Measurements from ENCODE around the gene SNAP47.

SNAP47 gene

DNA sequence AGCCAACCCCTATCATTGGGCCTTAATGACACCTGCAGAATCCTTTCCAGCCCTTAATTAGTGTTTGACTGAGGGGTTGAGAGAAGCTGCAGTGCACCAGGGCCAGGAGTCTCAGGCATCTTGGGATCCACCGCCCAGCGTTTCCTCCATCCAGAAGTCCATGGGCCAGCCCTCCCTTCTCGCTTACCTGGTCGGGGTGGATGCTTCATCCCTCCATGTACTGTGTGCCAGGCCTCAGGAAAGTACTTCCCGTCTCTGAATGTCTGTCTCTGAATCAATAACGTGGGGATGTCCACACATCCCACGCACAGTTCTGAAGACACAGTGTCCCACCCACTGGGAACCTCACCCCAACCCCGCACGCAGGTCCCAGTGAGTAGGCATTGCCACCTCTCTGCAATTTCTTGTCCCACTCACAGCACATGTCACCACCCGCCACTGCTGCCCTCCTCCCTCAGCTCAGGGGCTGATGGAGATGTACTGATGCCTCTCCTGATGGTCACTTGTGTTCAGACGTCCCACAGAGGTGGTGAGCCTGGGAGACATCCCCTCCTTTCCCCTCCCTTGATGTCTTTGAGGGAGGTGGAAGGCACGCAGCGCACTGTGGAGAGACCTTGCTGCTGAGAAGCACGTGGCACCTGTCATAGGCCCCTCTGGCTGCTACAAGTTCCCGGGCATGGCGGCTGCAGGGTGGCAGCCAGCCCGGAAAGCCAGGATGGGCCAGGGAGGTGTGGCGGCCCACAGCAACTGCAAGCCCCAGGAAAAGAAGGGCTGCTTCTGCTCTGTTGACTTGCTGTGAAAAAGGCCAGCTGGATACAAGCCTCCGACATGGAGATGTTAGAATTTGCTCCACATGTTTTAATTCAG is 50.8 kb downstream of the SNAP47 start (continued):
- TF ChIP-seq, protein P1, sequence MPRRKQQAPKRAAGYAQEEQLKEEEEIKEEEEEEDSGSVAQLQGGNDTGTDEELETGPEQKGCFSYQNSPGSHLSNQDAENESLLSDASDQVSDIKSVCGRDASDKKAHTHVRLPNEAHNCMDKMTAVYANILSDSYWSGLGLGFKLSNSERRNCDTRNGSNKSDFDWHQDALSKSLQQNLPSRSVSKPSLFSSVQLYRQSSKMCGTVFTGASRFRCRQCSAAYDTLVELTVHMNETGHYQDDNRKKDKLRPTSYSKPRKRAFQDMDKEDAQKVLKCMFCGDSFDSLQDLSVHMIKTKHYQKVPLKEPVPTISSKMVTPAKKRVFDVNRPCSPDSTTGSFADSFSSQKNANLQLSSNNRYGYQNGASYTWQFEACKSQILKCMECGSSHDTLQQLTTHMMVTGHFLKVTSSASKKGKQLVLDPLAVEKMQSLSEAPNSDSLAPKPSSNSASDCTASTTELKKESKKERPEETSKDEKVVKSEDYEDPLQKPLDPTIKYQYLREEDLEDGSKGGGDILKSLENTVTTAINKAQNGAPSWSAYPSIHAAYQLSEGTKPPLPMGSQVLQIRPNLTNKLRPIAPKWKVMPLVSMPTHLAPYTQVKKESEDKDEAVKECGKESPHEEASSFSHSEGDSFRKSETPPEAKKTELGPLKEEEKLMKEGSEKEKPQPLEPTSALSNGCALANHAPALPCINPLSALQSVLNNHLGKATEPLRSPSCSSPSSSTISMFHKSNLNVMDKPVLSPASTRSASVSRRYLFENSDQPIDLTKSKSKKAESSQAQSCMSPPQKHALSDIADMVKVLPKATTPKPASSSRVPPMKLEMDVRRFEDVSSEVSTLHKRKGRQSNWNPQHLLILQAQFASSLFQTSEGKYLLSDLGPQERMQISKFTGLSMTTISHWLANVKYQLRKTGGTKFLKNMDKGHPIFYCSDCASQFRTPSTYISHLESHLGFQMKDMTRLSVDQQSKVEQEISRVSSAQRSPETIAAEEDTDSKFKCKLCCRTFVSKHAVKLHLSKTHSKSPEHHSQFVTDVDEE (CRISPR knock-in tag; IDR thresholded peaks at IDR 0.05): no peak

DNA sequence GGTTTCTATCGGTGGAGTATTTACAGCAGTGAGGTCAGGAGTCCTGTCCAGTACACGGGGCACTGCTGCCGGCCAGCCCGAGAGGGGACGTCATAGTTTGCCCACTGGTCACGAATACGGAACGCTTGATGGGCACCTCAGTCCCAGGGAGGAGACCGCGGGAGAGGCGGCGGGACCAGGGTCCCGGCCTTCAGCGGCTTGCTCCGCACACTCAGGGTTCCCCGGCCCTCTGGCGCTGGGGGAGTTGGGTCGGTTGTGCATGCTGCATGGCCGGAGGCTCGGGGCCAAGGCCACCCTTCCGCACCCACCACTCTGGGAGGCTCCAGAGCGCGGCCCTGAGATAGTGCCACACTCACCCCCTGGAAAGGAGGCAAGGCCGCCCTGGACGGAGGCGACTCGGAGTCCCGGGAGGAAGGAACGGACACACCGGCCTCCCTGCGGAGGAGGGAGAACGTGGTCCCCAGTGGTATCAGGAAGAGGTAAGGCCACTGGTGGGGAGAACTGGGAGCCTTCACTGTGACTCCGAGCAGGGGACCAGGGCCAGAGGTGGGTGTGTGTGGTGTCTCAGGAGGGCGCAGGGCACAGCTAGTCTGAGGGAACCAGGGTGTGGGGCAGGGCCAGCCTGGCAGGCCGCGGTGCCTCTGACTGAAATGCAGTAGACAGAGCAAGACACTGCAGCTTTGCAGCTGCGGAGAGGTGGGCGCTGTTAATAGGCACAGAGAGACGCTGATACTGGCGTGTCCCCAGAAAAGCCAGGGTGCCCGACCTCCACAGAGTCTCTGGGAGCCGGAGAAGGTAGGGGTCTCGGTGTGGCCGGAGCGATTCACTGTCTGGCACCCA is 51.7 kb downstream of the SNAP47 start:
- TF ChIP-seq, protein P2, sequence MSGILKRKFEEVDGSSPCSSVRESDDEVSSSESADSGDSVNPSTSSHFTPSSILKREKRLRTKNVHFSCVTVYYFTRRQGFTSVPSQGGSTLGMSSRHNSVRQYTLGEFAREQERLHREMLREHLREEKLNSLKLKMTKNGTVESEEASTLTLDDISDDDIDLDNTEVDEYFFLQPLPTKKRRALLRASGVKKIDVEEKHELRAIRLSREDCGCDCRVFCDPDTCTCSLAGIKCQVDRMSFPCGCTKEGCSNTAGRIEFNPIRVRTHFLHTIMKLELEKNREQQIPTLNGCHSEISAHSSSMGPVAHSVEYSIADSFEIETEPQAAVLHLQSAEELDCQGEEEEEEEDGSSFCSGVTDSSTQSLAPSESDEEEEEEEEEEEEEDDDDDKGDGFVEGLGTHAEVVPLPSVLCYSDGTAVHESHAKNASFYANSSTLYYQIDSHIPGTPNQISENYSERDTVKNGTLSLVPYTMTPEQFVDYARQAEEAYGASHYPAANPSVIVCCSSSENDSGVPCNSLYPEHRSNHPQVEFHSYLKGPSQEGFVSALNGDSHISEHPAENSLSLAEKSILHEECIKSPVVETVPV (CRISPR knock-in tag; IDR thresholded peaks at IDR 0.05): no peak
- TF ChIP-seq, protein P3, sequence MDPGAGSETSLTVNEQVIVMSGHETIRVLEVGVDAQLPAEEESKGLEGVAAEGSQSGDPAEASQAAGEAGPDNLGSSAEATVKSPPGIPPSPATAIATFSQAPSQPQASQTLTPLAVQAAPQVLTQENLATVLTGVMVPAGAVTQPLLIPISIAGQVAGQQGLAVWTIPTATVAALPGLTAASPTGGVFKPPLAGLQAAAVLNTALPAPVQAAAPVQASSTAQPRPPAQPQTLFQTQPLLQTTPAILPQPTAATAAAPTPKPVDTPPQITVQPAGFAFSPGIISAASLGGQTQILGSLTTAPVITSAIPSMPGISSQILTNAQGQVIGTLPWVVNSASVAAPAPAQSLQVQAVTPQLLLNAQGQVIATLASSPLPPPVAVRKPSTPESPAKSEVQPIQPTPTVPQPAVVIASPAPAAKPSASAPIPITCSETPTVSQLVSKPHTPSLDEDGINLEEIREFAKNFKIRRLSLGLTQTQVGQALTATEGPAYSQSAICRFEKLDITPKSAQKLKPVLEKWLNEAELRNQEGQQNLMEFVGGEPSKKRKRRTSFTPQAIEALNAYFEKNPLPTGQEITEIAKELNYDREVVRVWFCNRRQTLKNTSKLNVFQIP (CRISPR knock-in tag; IDR thresholded peaks at IDR 0.05; ENCODE audit: borderline replicate concordance, low read depth): no peak
- TF ChIP-seq ARNTL (CRISPR knock-in tag; IDR thresholded peaks at IDR 0.05; ENCODE audit: borderline replicate concordance, low read depth) (no peak), ESRRG (CRISPR knock-in tag; IDR thresholded peaks at IDR 0.05) (no peak), TCF4 (CRISPR knock-in tag; IDR thresholded peaks at IDR 0.05; ENCODE audit: borderline replicate concordance) (no peak)
- ATAC-seq: peak; percentile 20

DNA sequence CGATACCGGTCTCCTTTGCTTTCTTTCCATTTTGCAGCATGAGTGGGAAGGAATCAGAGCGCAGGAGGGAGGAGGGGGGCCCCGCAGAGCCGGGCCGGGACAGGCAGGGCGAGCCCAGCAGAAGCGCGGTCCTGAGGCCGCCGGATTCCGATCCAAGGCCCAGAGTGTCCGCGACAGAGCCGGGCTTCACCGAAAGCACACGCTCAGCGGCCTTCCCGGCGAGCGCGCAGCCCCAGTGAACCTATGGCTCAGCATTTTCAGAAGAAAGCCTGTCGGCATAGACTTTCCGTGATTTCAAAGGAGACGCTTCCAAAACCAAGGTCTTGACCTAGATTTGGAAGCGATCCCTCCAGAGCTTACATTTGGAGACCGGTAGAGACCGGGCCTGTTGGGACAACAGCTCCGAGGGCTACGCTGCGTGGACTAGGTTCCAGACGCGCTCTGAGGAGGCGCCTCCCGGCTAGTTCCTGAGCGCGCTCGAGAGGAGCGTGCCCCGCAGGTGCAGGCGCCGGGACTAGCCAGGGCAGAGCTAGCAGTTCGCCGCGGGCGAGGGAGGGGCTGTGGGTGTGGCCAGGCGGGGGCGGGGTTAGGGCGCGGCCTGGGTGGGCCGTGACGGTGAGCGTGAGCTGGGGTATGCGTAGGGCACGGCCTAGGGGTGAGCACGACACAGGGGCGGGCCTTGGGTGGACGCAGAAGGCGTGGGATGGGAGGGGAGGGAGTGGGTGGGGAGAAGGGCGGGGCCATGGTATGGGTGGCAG is 52.5 kb downstream of the SNAP47 start:
- TF ChIP-seq ZC3H10 (CRISPR knock-in tag; IDR thresholded peaks at IDR 0.05) (no peak), ZFP30 (CRISPR knock-in tag; IDR thresholded peaks at IDR 0.05) (no peak), CSDC2 (CRISPR knock-in tag; IDR thresholded peaks at IDR 0.05) (no peak), SNAI2 (CRISPR knock-in tag; IDR thresholded peaks at IDR 0.05) (no peak), PPARA (CRISPR knock-in tag; IDR thresholded peaks at IDR 0.05; ENCODE audit: borderline replicate concordance) (no peak)
- TF ChIP-seq, protein P2 (CRISPR knock-in tag; IDR thresholded peaks at IDR 0.05): no peak
- TF ChIP-seq, protein P4, sequence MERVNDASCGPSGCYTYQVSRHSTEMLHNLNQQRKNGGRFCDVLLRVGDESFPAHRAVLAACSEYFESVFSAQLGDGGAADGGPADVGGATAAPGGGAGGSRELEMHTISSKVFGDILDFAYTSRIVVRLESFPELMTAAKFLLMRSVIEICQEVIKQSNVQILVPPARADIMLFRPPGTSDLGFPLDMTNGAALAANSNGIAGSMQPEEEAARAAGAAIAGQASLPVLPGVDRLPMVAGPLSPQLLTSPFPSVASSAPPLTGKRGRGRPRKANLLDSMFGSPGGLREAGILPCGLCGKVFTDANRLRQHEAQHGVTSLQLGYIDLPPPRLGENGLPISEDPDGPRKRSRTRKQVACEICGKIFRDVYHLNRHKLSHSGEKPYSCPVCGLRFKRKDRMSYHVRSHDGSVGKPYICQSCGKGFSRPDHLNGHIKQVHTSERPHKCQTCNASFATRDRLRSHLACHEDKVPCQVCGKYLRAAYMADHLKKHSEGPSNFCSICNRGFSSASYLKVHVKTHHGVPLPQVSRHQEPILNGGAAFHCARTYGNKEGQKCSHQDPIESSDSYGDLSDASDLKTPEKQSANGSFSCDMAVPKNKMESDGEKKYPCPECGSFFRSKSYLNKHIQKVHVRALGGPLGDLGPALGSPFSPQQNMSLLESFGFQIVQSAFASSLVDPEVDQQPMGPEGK (CRISPR knock-in tag; IDR thresholded peaks at IDR 0.05; ENCODE audit: borderline replicate concordance): no peak
- ATAC-seq: peak; percentile 84

Data from SK-N-SH treated with all-trans-retinoic acid at 6 μM for 48 hours (cell line).